Left hindlimb (tissue), 1 donor: ENCODE data around the gene PHC2.

Source experiments
- DNase-seq: peaks from one replicate; pipeline ENCODE4 v3.0.0-alpha.2; 2018

Gene PHC2

GRCh38 chr1:33348676-33349080 is 82.2 kb downstream of the PHC2 start:
- DNase-seq = no peak

- DNase-seq = no peak
Measured at GRCh38 chr1:33348194-33348593, 82.7 kb downstream of the PHC2 start.

DNA sequence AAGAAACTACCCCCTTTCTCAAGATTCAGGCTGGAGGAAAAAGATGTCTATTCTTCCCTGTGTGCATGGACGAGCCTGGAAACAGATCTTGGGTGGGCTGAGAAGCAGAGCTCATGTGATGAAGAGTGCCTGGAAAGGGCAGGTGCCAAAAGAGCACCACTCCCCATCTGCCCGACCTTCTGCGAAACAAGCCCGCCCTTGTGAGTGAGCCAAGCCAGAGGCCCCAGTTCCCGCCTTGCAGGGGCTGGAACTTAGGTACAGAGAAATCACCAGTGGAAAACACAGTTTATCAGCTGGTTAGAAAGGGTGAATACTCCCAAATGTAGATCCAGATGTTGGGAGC is 83.3 kb downstream of the PHC2 start:
- DNase-seq = peak; percentile 76

- DNase-seq = no peak
Measured at GRCh38 chr1:33346927-33347649, 83.8 kb downstream of the PHC2 start.

DNA sequence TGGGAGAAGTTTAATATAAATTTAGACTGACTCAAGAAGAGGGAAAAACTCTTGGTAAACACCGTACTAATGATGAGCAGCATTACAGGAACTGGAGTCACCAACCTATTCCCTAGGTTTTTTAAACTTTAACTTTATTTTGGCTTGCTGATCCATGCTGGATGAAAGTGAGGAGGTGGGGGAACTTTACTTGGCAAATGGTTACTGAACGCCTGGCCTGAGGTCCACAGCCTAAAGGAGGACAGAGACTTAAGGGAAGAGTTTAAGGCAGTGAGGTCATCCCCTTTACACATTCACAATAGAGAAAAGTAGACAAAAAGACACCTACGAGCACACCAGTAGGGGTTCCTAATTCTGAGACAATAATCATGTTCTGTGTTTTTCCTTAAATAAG is 84.4 kb downstream of the PHC2 start:
- DNase-seq = no peak

DNA sequence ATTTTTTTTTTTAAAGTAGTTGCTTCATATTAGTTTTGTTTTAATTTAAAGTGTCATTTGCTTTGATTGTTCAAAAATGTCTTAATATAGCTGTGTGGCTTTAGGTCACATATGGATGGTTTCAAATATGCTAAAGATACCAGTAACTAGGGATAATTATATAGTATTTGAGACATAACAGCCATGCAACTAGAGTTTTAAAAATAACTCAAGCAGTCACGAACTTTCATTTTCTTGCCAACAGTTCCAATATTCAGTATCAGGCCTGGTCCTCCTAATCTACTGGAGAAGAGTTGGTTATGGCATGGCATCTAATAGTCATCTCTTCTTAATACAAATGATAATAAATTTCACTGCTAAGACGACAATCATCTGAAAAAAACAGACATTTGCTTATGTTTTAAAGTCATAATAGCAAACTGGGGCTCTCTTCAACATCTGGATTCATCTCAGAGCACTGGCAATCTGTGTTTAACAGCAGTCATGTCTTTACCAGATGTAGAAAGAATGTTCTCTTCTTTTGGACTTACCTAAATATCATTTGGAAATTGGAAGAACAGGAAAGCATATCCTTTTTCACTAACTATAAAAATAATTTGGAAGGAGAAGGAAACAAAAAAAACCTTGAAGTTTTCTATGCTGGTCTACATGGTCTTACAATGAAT is 85.9 kb downstream of the PHC2 start:
- DNase-seq = no peak

DNA sequence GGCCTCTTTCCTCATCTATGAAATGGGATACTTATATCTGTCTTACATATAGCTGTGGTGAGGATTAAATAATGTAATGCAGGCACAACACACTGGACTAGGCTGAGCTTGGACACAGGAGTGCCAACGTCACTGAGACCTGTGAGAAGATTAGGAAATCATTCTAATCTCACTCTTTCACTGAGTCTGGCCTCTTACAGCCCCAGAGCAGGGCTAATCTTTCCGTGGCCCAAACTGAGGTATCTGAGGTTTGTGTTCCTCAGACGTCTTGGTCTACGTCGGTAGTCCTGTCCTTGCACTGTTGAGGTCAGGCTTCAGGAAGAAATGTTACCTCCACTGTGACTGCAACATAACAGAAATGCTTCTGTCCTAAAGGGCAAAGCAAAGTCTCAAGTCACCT is 87.4 kb downstream of the PHC2 start:
- DNase-seq = no peak

DNA sequence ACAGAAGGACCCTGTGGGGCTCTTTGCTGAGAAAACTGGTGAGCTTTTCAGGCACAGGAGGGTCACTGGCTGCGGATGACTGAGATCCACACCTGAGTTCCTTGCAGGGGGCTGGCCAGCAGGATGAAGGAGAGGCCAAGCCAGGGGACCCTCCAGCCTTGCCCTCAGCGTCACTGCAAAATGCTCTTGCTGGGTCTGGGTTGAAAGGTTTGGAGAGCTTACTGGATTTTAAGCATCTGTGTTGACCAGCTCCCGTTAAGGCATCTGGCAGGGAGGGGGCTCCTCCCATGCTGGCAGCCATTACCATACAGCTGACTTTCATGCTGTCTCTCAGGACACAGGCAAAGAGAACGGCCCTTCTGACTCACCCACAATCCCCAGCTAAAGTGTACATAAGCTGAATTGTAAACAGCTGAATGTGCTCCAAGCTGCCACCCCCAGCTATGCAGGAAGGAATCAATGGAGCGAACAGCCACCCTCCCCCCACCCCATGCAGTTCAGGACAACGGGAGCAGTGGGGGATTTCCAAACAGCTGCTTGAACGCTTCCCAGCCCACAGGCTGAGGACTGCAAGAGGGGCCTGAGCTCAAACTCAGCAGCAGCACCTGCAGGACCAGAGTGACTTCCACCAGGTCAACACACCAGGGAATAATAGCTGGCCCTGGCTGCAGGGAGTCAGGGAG is 88.7 kb downstream of the PHC2 start:
- peak; percentile 84 for DNase-seq

- DNase-seq = no peak
Measured at GRCh38 chr1:33341190-33341589, 89.7 kb downstream of the PHC2 start.

- DNase-seq = no peak
Measured at GRCh38 chr1:33339413-33339812, 91.5 kb downstream of the PHC2 start.

- DNase-seq = no peak
Measured at GRCh38 chr1:33338440-33339211, 92.3 kb downstream of the PHC2 start.

DNA sequence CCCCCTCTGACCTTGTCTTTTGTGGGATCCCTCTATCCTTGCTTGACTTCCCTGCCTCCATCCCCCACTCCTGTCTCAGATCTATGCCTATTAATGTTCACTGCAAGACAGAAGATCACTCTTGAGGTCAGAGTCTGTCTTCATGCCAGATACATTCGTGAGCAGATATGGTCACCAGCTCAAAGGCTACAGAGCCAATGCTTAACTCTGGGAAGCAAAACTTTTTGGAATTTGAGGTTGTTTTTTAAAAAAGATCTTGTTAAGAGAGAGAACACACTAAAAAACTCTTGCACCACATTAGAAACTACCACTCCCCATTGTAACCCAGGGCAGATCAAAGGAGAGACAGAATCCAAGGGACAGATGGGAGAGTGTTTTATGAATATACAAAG is 92.9 kb downstream of the PHC2 start:
- no peak for DNase-seq

- DNase-seq = no peak
Measured at GRCh38 chr1:33337441-33337840, 93.5 kb downstream of the PHC2 start.

GRCh38 chr1:33336580-33336979 is 94.3 kb downstream of the PHC2 start:
- no peak for DNase-seq

DNA sequence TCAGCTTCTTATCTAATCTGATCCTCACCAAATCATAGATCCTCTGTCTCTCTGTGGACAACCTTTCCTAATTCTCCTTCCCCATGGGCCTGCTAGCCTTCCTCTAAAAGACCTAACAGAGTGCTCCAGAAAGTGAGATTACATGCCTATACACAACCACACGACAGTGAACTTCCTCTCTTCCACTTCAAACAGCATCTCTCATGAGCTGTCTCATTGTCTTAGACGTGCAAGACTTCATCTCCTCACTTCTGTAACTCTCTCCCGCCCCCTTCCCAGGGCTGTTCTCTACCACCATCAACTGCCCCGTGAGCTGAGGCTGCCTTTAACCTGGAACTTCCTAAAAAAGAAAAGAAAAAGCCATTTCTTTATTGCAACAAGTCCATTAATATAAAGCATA is 95.9 kb downstream of the PHC2 start:
- no peak for DNase-seq

- DNase-seq = no peak
Measured at GRCh38 chr1:33334081-33334552, 96.8 kb downstream of the PHC2 start.

- no peak for DNase-seq
Measured at GRCh38 chr1:33332881-33333280, 98.0 kb downstream of the PHC2 start.

DNA sequence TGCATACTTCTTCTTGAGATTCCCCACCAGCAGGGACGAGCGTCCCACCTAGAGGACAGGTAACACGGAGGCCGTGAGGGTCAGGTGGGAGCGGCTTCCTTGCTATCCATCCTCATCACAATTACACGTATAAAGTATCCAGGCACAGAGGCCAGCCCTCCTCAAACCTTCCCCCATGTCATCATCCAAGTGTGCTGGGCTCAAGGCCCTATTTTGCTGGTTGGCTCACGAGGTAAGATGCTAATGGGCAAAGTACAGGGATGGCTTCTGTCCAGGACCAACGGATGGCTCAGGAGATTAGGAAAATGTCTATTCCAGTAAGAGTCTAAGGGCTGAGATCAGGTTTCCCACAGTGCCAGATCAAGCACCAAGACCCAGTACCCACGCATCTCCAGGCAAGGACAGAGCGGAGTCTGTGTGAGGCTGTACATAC is 98.5 kb downstream of the PHC2 start:
- no peak for DNase-seq

DNA sequence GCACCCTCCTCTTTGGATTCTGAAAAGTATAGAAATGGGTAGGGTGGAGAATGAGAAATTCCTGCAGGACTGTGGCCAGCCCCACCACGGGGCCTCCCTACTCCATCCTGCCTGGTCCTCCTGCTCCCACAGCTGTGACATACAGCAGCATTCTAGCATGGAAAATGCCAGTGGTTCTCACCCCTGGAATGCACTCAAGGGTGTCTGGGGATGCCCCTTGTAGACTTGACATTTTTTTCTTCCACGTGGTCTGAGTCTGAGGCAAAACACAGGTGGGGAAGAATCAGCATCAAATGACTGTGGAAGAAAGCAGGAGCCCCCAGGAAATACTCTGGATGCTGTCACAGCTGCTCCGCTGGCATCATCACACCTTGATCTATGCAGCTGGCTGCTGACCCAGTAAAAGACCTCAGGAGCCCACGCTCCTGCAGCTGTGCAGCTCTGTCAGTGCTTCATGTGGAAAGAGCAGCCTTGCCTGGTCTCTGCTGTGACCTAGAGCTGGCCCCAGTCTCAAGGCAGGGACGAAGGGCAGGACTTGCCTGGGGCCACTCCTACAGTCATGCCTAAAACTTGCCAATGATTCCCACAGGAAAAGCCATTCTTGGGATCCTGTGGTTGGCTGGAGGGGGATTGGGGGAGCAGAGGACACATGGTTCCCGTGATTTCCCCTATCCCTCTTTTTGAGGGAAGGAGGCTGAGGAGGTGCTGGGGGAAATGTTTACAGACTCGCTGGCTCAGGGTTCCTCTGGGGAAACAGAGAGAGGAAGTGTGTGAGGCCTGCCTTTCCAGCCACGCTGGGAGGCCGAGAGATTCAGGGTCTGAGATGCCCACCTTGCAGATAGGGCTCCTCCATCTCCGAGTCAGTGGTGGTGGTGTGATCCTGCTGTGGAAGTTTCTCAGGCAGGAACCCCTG is 99.2 kb downstream of the PHC2 start:
- no peak for DNase-seq

DNA sequence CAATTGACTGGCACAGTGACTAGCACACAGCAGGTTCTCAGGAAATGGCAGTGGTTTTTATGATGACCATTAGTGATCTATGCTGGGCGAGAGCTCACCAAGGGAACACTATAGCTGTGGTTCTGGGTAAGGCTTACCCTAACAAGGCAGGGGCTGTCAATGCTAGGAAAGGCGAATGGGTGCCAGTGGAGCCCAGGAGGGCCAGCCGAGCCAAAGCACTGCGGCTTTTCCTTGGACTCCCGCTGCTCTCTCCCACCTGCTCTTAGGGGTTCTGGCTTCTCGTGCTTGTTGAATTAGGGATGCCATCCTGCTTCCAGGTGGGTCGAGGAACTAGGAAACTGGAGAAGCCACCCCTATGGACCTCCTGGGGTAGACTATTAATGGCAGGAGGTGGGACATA is 100.0 kb downstream of the PHC2 start:
- DNase-seq = no peak

DNA sequence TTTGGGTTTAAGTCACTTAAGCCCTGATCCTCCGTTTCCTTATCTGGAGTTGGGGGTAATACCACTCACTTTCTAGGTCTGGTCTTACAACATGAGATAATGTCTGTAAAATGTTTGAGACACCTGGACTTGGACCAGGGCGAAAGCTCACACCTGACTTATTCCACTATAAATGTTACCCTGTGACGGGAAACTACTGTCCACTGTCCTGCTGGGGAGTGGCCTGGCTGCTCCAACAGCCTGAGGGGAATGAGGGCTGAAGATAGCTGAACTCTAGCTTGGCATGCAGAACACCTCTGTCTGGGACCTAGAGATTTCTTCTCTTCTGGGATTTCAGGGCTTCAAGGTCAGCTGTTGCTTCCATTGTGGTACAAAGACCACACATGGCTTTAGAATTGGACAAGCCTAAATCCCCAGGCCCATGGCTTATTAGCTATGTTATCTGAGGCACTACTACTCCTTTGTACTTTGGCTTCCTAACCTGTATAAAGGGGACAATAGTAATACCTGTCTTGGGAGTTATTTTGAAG is 100.5 kb downstream of the PHC2 start:
- DNase-seq = no peak
